Measurements from ENCODE around the gene CCR4. TPM values are rescaled to one million over a fixed set of nuclear protein-coding genes. Genes with fewer than 3 reads are reported as not detected.

The CCR4 gene
- total RNA-seq, 1 experiment from 2014 or later: 0.22 TPM

DNA sequence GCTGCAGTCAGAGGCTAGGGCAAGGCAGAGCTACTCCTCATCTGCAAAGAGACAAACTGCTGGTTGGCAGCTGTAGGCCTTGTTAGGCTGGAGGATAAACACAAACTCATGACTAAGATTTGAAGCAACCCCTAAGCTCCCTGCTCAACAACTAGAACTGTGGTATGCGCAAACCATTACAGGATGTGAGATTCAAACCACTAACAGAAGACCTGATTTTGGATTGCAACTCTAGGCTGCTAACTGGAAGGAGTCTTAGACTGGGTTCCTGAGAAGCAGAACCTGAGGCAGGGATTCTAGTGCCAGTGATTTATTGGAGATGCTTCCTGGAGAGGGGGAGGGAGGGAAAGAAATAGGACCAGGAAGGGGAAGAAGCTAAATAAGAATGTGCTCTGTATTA is 22.5 kb downstream of the CCR4 start:
- Mint-ChIP-seq H3K27me3 (ENCODE audit: low read depth) (no peaks in the 10 kb centered on the region), H3K4me3 (no peak overlapping the region), H3K4me1 (no peaks in the 10 kb centered on the region), H3K9me3 (no peaks in the 10 kb centered on the region), H3K36me3 (no peaks in the 10 kb centered on the region), H3K27ac (no peak overlapping the region)
- no peak for DNase-seq (ENCODE audit: low spot score)
- POLR2A ChIA-PET: no interaction called here
- ATAC-seq: no peak
- TF ChIP-seq RELA (CRISPR knock-in tag; IDR thresholded peaks at IDR 0.05; ENCODE audit: borderline replicate concordance): no peak
- TF ChIP-seq NR3C1 (CRISPR knock-in tag; conservative IDR thresholded peaks at IDR 0.05; ENCODE audit: low read depth): no peak
- TF ChIP-seq SOX15 (CRISPR knock-in tag; IDR thresholded peaks at IDR 0.05): no peak
- TF ChIP-seq, protein P1, sequence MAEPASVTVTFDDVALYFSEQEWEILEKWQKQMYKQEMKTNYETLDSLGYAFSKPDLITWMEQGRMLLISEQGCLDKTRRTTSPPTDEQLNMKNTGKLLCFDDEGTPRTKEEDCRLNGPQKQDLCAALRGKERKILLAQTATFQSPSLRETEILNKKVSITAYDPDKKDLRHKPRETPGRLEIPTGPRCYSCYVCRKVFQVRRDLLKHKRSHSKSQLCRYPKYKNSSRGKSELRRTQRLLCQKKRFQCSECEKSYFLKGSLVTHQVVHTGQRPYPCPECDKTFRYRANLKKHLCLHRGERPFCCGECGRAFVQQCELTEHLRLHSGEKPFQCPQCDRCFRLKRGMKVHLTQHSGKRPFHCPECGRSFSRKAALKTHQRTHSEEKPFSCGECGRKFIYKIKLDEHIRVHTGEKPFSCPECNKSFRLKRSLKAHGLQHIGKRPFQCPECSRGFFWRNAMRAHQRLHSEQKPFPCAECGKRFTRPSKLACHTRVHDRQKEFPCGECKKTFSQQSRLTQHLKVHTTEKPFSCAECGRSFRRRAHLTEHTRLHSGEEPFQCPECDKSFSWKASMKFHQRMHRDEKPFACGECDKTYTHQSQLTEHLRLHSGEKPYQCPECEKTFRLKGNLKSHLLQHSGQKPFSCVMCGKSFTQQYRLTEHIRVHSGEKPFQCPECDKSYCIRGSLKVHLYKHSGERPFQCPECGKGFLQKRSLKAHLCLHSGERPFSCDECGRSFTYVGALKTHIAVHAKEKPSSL (CRISPR knock-in tag; conservative IDR thresholded peaks at IDR 0.05): no peak
- CTCF ChIA-PET: interaction anchor here (0.8 kb wide), 1 partner anchor 100 kb away, joined by 3 read pairs; no protein-coding TSS in a partner anchor

DNA sequence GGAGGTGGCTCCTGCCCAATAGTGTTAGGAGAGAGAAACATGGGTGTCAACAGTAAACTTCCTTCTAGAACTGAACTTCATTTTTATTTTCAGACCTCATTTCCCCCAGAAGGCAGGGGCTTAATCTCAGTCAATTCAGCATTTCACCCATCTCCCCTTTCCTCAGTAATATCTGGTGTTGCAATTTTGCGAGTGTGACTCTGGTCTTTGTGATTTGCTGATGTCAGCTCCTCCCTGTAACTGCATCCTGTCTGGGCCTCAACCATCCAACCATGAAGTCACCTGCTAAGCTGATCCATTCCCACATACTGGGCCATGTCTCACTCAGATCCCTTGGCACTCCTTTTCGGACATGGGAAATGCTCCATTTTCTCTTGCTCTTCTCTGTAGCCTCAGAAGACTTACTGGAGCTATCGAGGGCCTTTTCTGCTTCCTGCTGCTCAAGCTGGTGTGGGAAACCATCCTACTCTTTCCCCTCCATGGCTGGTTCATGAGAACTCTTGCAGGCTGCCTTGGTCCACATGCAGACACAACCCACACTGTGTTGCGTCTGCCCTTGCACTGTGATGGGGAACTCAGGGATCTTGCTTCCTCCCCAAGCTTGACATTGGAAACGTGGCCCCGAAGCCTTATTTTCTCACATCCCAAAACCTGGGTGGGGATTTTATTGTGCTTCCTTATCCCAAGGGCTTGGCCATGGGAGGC is 24.6 kb downstream of the CCR4 start:
- Mint-ChIP-seq H3K27ac (no peak overlapping the region), H3K4me1 (no peaks in the 10 kb centered on the region), H3K9me3 (no peaks in the 10 kb centered on the region), H3K4me3 (no peak overlapping the region), H3K27me3 (ENCODE audit: low read depth) (no peaks in the 10 kb centered on the region), H3K36me3 (no peaks in the 10 kb centered on the region)
- POLR2A ChIA-PET: interaction anchor here (0.6 kb wide), 1 partner anchor 282 kb away, joined by 4 read pairs; no protein-coding TSS in a partner anchor
- ATAC-seq: no peak
- DNase-seq (ENCODE audit: low spot score): no peak
- CTCF ChIA-PET: interaction anchor here (0.8 to 0.9 kb wide), 3 partner anchors 8 to 29 kb away, joined by 3 to 4 read pairs (median 3); no protein-coding TSS in a partner anchor
- TF ChIP-seq AFF4 (CRISPR knock-in tag; IDR thresholded peaks at IDR 0.05; ENCODE audit: borderline replicate concordance) (no peak), ZNF232 (CRISPR knock-in tag; IDR thresholded peaks at IDR 0.05) (no peak), TEAD1 (CRISPR knock-in tag; IDR thresholded peaks at IDR 0.05) (no peak)

GRCh38 chr3:32977861-32978260 is 26.4 kb downstream of the CCR4 start:
- no peak for ATAC-seq
- H3K4me3 Mint-ChIP-seq: no peak overlapping the region
- H3K27ac Mint-ChIP-seq: no peak overlapping the region
- DNase-seq (ENCODE audit: low spot score): no peak
- no peaks in the 10 kb centered on the region for H3K36me3 Mint-ChIP-seq
- H3K9me3 Mint-ChIP-seq: no peaks in the 10 kb centered on the region
- CTCF ChIA-PET: no interaction called here
- POLR2A ChIA-PET: no interaction called here
- H3K4me1 Mint-ChIP-seq: no peaks in the 10 kb centered on the region
- TF ChIP-seq, protein P2, sequence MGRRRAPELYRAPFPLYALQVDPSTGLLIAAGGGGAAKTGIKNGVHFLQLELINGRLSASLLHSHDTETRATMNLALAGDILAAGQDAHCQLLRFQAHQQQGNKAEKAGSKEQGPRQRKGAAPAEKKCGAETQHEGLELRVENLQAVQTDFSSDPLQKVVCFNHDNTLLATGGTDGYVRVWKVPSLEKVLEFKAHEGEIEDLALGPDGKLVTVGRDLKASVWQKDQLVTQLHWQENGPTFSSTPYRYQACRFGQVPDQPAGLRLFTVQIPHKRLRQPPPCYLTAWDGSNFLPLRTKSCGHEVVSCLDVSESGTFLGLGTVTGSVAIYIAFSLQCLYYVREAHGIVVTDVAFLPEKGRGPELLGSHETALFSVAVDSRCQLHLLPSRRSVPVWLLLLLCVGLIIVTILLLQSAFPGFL (CRISPR knock-in tag; IDR thresholded peaks at IDR 0.05; ENCODE audit: borderline replicate concordance): no peak
- no peak for TF ChIP-seq JUN (CRISPR knock-in tag; IDR thresholded peaks at IDR 0.05)
- TF ChIP-seq, protein P3, sequence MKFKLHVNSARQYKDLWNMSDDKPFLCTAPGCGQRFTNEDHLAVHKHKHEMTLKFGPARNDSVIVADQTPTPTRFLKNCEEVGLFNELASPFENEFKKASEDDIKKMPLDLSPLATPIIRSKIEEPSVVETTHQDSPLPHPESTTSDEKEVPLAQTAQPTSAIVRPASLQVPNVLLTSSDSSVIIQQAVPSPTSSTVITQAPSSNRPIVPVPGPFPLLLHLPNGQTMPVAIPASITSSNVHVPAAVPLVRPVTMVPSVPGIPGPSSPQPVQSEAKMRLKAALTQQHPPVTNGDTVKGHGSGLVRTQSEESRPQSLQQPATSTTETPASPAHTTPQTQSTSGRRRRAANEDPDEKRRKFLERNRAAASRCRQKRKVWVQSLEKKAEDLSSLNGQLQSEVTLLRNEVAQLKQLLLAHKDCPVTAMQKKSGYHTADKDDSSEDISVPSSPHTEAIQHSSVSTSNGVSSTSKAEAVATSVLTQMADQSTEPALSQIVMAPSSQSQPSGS (CRISPR knock-in tag; IDR thresholded peaks at IDR 0.05; ENCODE audit: borderline replicate concordance, low read depth): no peak
- no peak for TF ChIP-seq ATF1 (CRISPR knock-in tag; IDR thresholded peaks at IDR 0.05)
- no peak for TF ChIP-seq ERG (CRISPR knock-in tag; IDR thresholded peaks at IDR 0.05)
- no peak for TF ChIP-seq ETV6 (CRISPR knock-in tag; IDR thresholded peaks at IDR 0.05)
- H3K27me3 Mint-ChIP-seq (ENCODE audit: low read depth): no peaks in the 10 kb centered on the region
